Measurements from ENCODE around the gene PDE5A.

DNA sequence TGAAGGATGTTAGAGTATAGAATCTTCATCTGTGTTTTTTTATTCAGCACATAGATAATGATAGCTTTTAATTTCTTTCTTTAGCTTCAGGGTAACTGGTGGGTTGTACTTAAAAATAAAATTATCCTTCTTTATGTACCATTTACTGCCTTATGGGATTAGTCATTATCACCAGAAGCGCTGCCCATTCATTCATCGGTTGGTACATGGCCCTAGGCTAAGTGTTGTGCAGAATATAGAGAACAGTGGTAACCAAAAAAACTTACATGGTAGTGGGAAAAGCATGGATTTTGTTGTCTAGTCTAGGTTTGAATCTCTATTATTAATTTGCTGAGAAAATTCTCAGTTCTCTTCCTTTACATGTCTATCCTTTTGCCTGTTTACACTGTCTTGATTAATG lies 43.5 kb upstream of the PDE5A start:
- TF ChIP-seq POLR2AphosphoS5 (IDR thresholded peaks at IDR 0.05) (no peak), POLR2A (IDR thresholded peaks at IDR 0.05) (no peak), CTCF (IDR thresholded peaks at IDR 0.05) (no peak)
